GM12872 (cell line): ENCODE results near the gene BRSK2.

Experiments
- CTCF ChIP-seq: IDR thresholded peaks from 3 replicates; pipeline ENCODE4 v1.5.1; 2011; ENCODE audit warnings: low read depth, mild to moderate bottlenecking, low read length, moderate library complexity; ENCODE audit not compliant: insufficient read depth

The BRSK2 gene

GRCh38 chr11:1400317-1401170 is 10.8 kb downstream of the BRSK2 start:
- no peak for TF ChIP-seq CTCF

- TF ChIP-seq CTCF: no peak
Measured at GRCh38 chr11:1401171-1401445, 11.4 kb downstream of the BRSK2 start.

- no peak for TF ChIP-seq CTCF
Measured at GRCh38 chr11:1401656-1402221, 12.0 kb downstream of the BRSK2 start.

- no peak for TF ChIP-seq CTCF
Measured at GRCh38 chr11:1402355-1403077, 12.8 kb downstream of the BRSK2 start.

GRCh38 chr11:1403078-1403620 is 13.4 kb downstream of the BRSK2 start:
- no peak for TF ChIP-seq CTCF

- no peak for TF ChIP-seq CTCF
Measured at GRCh38 chr11:1403721-1404460, 14.2 kb downstream of the BRSK2 start.
